Upper lobe of right lung (tissue), 1 donor: ENCODE data around the gene ZP3. TPM values are rescaled to one million over a fixed set of nuclear protein-coding genes. Genes with fewer than 3 reads are reported as not detected.
"Not testable (repeated sequence)": the region's sequence is repeated elsewhere in the genome, so short reads cannot be mapped to it uniquely, and the experiment has no call there.

Experiments used
- ATAC-seq: fragments of 200-7000 bp; cut with Tn5 transposase; one replicate; pipeline ENCODE4 v1.9.1; 2020; ENCODE audit warnings: mild to moderate bottlenecking, moderate library complexity
- DNase-seq: peaks from one replicate; pipeline ENCODE4 v3.0.0-alpha.2; 2020
- H3K27ac ChIP-seq: fragments of 200-600 bp; one replicate; pipeline ENCODE4 v1.8.0; 2022
- H3K27me3 ChIP-seq: fragments of 200-600 bp; one replicate; pipeline ENCODE4 v1.8.0; 2022; ENCODE audit warnings: mild to moderate bottlenecking
- H3K36me3 ChIP-seq: fragments of 200-600 bp; one replicate; pipeline ENCODE4 v1.8.0; 2022
- H3K4me1 ChIP-seq: fragments of 200-600 bp; one replicate; pipeline ENCODE4 v1.8.0; 2022
- H3K4me3 ChIP-seq: fragments of 200-600 bp; one replicate; pipeline ENCODE4 v1.8.0; 2022; ENCODE audit warnings: mild to moderate bottlenecking
- H3K9me3 ChIP-seq: fragments of 200-600 bp; one replicate; pipeline ENCODE4 v1.8.0; 2022
- CTCF ChIP-seq: fragments of 200-600 bp; IDR thresholded peaks from one replicate; pipeline ENCODE4 v1.8.0; 2022; ENCODE audit warnings: antibody characterized with exemption
- intact Hi-C: fragments of 100-400 bp; cut with DNase I; formaldehyde crosslinking; loops from one replicate; pipeline ENCODE4 v1.11.0; 2022
- total RNA-seq: library from RNA; stranded (reverse); fragmentation: NEBNext Ultra II Directional; extraction: Animal tissue kit (Norgen Biotek cat#: 25700); gene quantifications from one replicate; pipeline ENCODE4 v1.2.1, GENCODE V29; 2021
- donor health status: DM: no; HTN: yes; CAD: no; lungs with severe emphysema.

The ZP3 gene
- total RNA-seq, 1 donor from 2014 or later, result 0.84 TPM

- DNase-seq, result peak; percentile 98
These were observed 31.4 kb upstream of the ZP3 start for GRCh38 chr7:76393116-76394031.

GRCh38 chr7:76394957-76395356 lies 29.8 kb upstream of the ZP3 start:
- no peak for TF ChIP-seq CTCF
- ATAC-seq, result no peak

More at GRCh38 chr7:76393116-76394031, 31.4 kb upstream of the ZP3 start:
- peak overlapping the region; percentile 66 for H3K4me3 ChIP-seq
- TF ChIP-seq CTCF, result no peak
- peak overlapping the region; percentile 92 for H3K27ac ChIP-seq
- ATAC-seq, result peak; percentile 93
- no peaks in the 10 kb centered on the region for H3K27me3 ChIP-seq
- no peaks in the 10 kb centered on the region for H3K36me3 ChIP-seq
- H3K4me1 ChIP-seq, result peaks cover 21% of the 10 kb centered on the region
- intact Hi-C loops, result no loop called here
- H3K9me3 ChIP-seq, result no peaks in the 10 kb centered on the region

GRCh38 chr7:76395605-76395964 lies 29.2 kb upstream of the ZP3 start:
- intact Hi-C loops, H3K27me3 ChIP-seq, H3K9me3 ChIP-seq, ATAC-seq, DNase-seq, H3K27ac ChIP-seq, H3K4me3 ChIP-seq, H3K36me3 ChIP-seq: not testable (repeated sequence)
- H3K4me1 ChIP-seq, result peaks cover 21% of the 10 kb centered on the region

More at GRCh38 chr7:76394957-76395356, 29.8 kb upstream of the ZP3 start:
- peaks cover 21% of the 10 kb centered on the region for H3K4me1 ChIP-seq
- intact Hi-C loops, result no loop called here
- H3K4me3 ChIP-seq, result no peak overlapping the region
- no peaks in the 10 kb centered on the region for H3K27me3 ChIP-seq
- DNase-seq, result no peak
- H3K36me3 ChIP-seq, result no peaks in the 10 kb centered on the region
- H3K27ac ChIP-seq, result no peak overlapping the region
- no peaks in the 10 kb centered on the region for H3K9me3 ChIP-seq

GRCh38 chr7:76395965-76396726 lies 28.6 kb upstream of the ZP3 start:
- Histone ChIP-seq H3K27ac (no peak overlapping the region), H3K36me3 (no peaks in the 10 kb centered on the region), H3K4me3 (no peak overlapping the region), H3K4me1 (peaks cover 21% of the 10 kb centered on the region), H3K27me3 (no peaks in the 10 kb centered on the region), H3K9me3 (no peaks in the 10 kb centered on the region)
- DNase-seq (no peak), ATAC-seq (no peak)
- intact Hi-C loops, result no loop called here
- TF ChIP-seq CTCF, result no peak

GRCh38 chr7:76396864-76397263 lies 27.9 kb upstream of the ZP3 start:
- no peak for TF ChIP-seq CTCF
- Histone ChIP-seq H3K9me3 (no peaks in the 10 kb centered on the region), H3K4me1 (peaks cover 21% of the 10 kb centered on the region), H3K27ac (no peak overlapping the region), H3K4me3 (peak overlapping the region; percentile 55), H3K27me3 (no peaks in the 10 kb centered on the region), H3K36me3 (no peaks in the 10 kb centered on the region)
- intact Hi-C loops, result no loop called here
- DNase-seq (no peak), ATAC-seq (no peak)
